MM.1S (cell line): ENCODE data around the gene UBXN11.

Source experiments
- DNase-seq: peaks from one replicate; pipeline ENCODE4 v3.0.0-alpha.2; 2015
- H2AFZ ChIP-seq: fragments of 300-600 bp; sonication (generic); 2 replicates; pipeline ENCODE4 v1.6.0; 2016; ENCODE audit warnings: antibody characterized with exemption, low read length
- H3F3A ChIP-seq: fragments of 300-600 bp; sonication (generic); 2 replicates; pipeline ENCODE4 v1.6.1; 2016; ENCODE audit warnings: mild to moderate bottlenecking, antibody characterized with exemption, low read length, moderate library complexity, mixed read lengths; ENCODE audit not compliant: insufficient read depth
- H3K27ac ChIP-seq: fragments of 300-600 bp; sonication (generic); 2 replicates; pipeline ENCODE4 v1.5.1; 2016; ENCODE audit warnings: mild to moderate bottlenecking, low read length
- H3K27me3 ChIP-seq: fragments of 300-600 bp; sonication (generic); replicated peaks from 2 replicates; pipeline ENCODE4 v1.6.0; 2016; ENCODE audit warnings: low read length; ENCODE audit not compliant: insufficient read depth
- H3K36me3 ChIP-seq: fragments of 300-600 bp; sonication (generic); replicated peaks from 2 replicates; pipeline ENCODE4 v1.6.1; 2016; ENCODE audit warnings: mild to moderate bottlenecking, low read length, mixed read lengths; ENCODE audit not compliant: insufficient read depth
- H3K4me1 ChIP-seq: fragments of 300-600 bp; sonication (generic); 2 replicates; pipeline ENCODE4 v1.6.1; 2016; ENCODE audit warnings: low read length, mixed read lengths
- H3K4me2 ChIP-seq: fragments of 300-600 bp; sonication (generic); 2 replicates; pipeline ENCODE4 v1.6.0; 2016; ENCODE audit warnings: low read depth, low read length
- H3K4me3 ChIP-seq: fragments of 300-600 bp; sonication (generic); 2 replicates; pipeline ENCODE4 v1.5.1; 2016; ENCODE audit warnings: low read length, mixed read lengths
- H3K79me2 ChIP-seq: fragments of 300-600 bp; sonication (generic); 2 replicates; pipeline ENCODE4 v1.6.1; 2016; ENCODE audit warnings: mixed run types, low read length, mixed read lengths
- H3K9ac ChIP-seq: fragments of 300-600 bp; sonication (generic); 2 replicates; pipeline ENCODE4 v1.6.1; 2016; ENCODE audit warnings: low read length, mixed read lengths
- H3K9me2 ChIP-seq: fragments of 300-600 bp; sonication (generic); replicated peaks from 2 replicates; pipeline ENCODE4 v1.6.1; 2016; ENCODE audit warnings: mild to moderate bottlenecking, low read length, mixed read lengths; ENCODE audit not compliant: insufficient read depth
- H3K9me3 ChIP-seq: fragments of 300-600 bp; sonication (generic); replicated peaks from 2 replicates; pipeline ENCODE4 v1.6.1; 2016; ENCODE audit warnings: mild to moderate bottlenecking, low read length, mixed read lengths; ENCODE audit not compliant: insufficient read depth
- H4K20me1 ChIP-seq: fragments of 300-600 bp; sonication (generic); 2 replicates; pipeline ENCODE4 v1.6.1; 2016; ENCODE audit warnings: mild to moderate bottlenecking, low read length, moderate library complexity, mixed read lengths; ENCODE audit not compliant: insufficient read depth
- CTCF ChIP-seq: fragments of 300-600 bp; sonication (generic); IDR thresholded peaks from 2 replicates; pipeline ENCODE4 v1.5.1; 2016; ENCODE audit warnings: antibody characterized with exemption, low read length, mixed read lengths
- EZH2 ChIP-seq: fragments of 300-600 bp; sonication (generic); optimal IDR thresholded peaks from 2 replicates; pipeline ENCODE3; 2017; ENCODE audit warnings: low read depth, mild to moderate bottlenecking, antibody characterized with exemption, low read length, mixed read lengths
- EZH2phosphoT487 ChIP-seq: fragments of 300-600 bp; sonication (generic); IDR thresholded peaks from 2 replicates; pipeline ENCODE4 v1.6.1; 2018; ENCODE audit warnings: antibody characterized with exemption, low read length

The UBXN11 gene

GRCh38 chr1:26234644-26235370 lies 71.6 kb downstream of the UBXN11 start:
- no peaks in the 10 kb centered on the region for H3K36me3 ChIP-seq
- TF ChIP-seq EZH2phosphoT487 (no peak), CTCF (no peak), EZH2 (no peak)
- H4K20me1 ChIP-seq, result no peaks in the 10 kb centered on the region
- no peaks in the 10 kb centered on the region for H3F3A ChIP-seq
- no peaks in the 10 kb centered on the region for H3K9me2 ChIP-seq
- peak overlapping the region; percentile 90 for H3K4me2 ChIP-seq
- peaks cover 21% of the 10 kb centered on the region; the same call in 1 of the 2 replicates for H3K4me1 ChIP-seq
- peak overlapping the region; percentile 97 for H3K4me3 ChIP-seq
- H3K9me3 ChIP-seq, result no peaks in the 10 kb centered on the region
- H2AFZ ChIP-seq, result peak overlapping the region; percentile 85
- H3K79me2 ChIP-seq, result peaks cover 56% of the 10 kb centered on the region
- H3K27ac ChIP-seq, result peak overlapping the region; percentile 46; the same call in 1 of the 2 replicates
- no peaks in the 10 kb centered on the region for H3K27me3 ChIP-seq
- peak; percentile 33 for DNase-seq
- peak overlapping the region; percentile 79 for H3K9ac ChIP-seq

DNA sequence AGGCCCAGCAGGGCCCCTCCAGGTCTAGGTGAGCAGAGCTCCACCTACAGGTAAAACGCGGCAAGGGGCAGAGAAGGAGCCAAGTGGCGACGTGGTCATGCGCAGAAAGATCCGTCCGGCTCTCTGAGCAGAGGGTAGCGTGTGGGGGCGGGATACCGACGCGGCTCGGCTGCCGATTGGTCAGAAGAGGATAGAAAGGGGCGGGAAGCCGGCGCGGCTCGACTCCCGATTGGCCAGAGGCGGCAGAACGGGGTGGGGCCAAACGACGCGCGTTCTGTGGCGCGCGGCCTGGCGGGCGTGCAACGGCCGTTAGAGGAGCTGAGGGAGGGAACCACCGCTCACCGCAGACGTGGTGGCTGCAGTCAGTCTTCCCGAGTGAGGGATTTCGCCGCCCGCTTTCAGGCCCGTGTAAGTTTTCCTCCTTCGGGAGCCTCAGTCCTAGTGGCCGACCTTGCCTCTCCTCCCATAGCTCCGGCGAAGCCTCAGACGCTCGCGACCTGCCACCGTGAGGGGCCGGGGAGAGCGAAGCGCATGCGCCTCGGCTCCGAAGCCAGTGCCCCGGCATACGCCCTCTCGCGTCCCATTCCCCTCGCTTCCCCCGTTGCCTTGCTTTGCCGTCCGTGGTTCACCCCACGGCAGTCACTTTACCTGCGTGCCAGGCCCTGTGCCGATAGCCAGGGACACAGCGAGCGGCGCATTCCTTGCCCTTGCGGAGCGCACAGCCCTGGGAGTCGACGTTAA lies 72.4 kb downstream of the UBXN11 start, which contains the start of gene CEP85:
CEP85 (plus strand) TSS at position 298 of the 741 bp plus-strand sequence. CDS start 5,584 bp downstream, outside the sequence.
- Histone ChIP-seq H4K20me1 (no peaks in the 10 kb centered on the region), H3K79me2 (peaks cover 48% of the 10 kb centered on the region)
- TF ChIP-seq EZH2, result no peak
- no peak for TF ChIP-seq EZH2phosphoT487
- peak; percentile 90 for TF ChIP-seq CTCF

More for the DNA sequence above, 72.4 kb downstream of the UBXN11 start, which contains the start of gene CEP85:
- DNase-seq, result peak; percentile 98
- Histone ChIP-seq H3K9me2 (no peaks in the 10 kb centered on the region), H2AFZ (peak within 1 kb of the TSS; percentile 97), H3K4me2 (peak within 1 kb of the TSS; percentile 90), H3K27ac (peak within 1 kb of the TSS; percentile 46; the same call in 1 of the 2 replicates), H3K9me3 (no peaks in the 10 kb centered on the region), H3K27me3 (no peaks in the 10 kb centered on the region), H3F3A (no peaks in the 10 kb centered on the region), H3K9ac (peak within 1 kb of the TSS; percentile 79), H3K4me3 (peak within 1 kb of the TSS; percentile 97), H3K4me1 (peaks cover 21% of the 10 kb centered on the region; the same call in 1 of the 2 replicates), H3K36me3 (no peaks in the 10 kb centered on the region)
